DOHH2 (cell line): ENCODE results near the gene TSPAN12.

ENCODE experiments used
- H3F3A ChIP-seq: fragments of 200-600 bp; sonication (generic), shearing (Covaris generic); 2 replicates; pipeline ENCODE4 v1.6.0; 2016; ENCODE audit warnings: antibody characterized with exemption, mild to moderate bottlenecking; ENCODE audit not compliant: control insufficient read depth, insufficient read depth
- H3K27ac ChIP-seq: fragments of 200-600 bp; sonication (generic); 2 replicates; pipeline ENCODE4 v1.5.1; 2014; ENCODE audit warnings: low read depth, mild to moderate bottlenecking, low read length, moderate library complexity
- H3K27me3 ChIP-seq: fragments of 200-600 bp; sonication (generic); 2 replicates; pipeline ENCODE4 v1.6.1; 2014; ENCODE audit warnings: mild to moderate bottlenecking, low read length, mixed read lengths; ENCODE audit not compliant: control insufficient read depth
- H3K36me3 ChIP-seq: fragments of 200-600 bp; sonication (generic); 2 replicates; pipeline ENCODE4 v1.6.1; 2014; ENCODE audit warnings: mild to moderate bottlenecking, low read length, moderate library complexity, mixed read lengths; ENCODE audit not compliant: control insufficient read depth
- H3K4me1 ChIP-seq: fragments of 200-600 bp; sonication (generic); 2 replicates; pipeline ENCODE4 v1.6.1; 2014; ENCODE audit warnings: mild to moderate bottlenecking, low read length, mixed read lengths; ENCODE audit not compliant: control insufficient read depth
- H3K4me2 ChIP-seq: fragments of 200-600 bp; sonication (generic); 2 replicates; pipeline ENCODE4 v1.6.0; 2014; ENCODE audit warnings: mild to moderate bottlenecking, low read length, moderate library complexity
- H3K4me3 ChIP-seq: fragments of 200-600 bp; sonication (generic); 2 replicates; pipeline ENCODE4 v1.5.1; 2014; ENCODE audit warnings: mild to moderate bottlenecking, low read length, mixed read lengths
- H3K79me2 ChIP-seq: fragments of 200-600 bp; sonication (generic); 2 replicates; pipeline ENCODE4 v1.6.1; 2014; ENCODE audit warnings: mild to moderate bottlenecking, low read length, mixed read lengths; ENCODE audit not compliant: control insufficient read depth
- H3K9me2 ChIP-seq: fragments of 200-600 bp; sonication (generic); replicated peaks from 2 replicates; pipeline ENCODE4 v1.6.1; 2014; ENCODE audit warnings: mild to moderate bottlenecking, low read length, mixed read lengths; ENCODE audit not compliant: control insufficient read depth
- H3K9me3 ChIP-seq: fragments of 200-600 bp; sonication (generic); 2 replicates; pipeline ENCODE4 v1.6.1; 2014; ENCODE audit warnings: antibody characterized with exemption, low read length, mixed read lengths; ENCODE audit not compliant: control insufficient read depth, insufficient read depth
- H4K20me1 ChIP-seq: fragments of 200-600 bp; sonication (generic); 2 replicates; pipeline ENCODE4 v1.6.0; 2014; ENCODE audit warnings: low read depth, mild to moderate bottlenecking, antibody characterized with exemption, low read length, moderate library complexity; ENCODE audit not compliant: control insufficient read depth, insufficient read depth
- EZH2phosphoT487 ChIP-seq: fragments of 200-600 bp; sonication (generic); IDR thresholded peaks from 2 replicates; pipeline ENCODE4 v1.6.1; 2017; ENCODE audit warnings: borderline replicate concordance, mild to moderate bottlenecking, antibody characterized with exemption, low read length, moderate library complexity, mixed read lengths
- TF ChIP-seq, protein P1 (sequence below): fragments of 200-600 bp; sonication (generic); IDR thresholded peaks from one replicate; pipeline ENCODE4 v1.5.1; 2014; ENCODE audit warnings: antibody characterized with exemption, mild to moderate bottlenecking, low read depth, low read length; ENCODE audit not compliant: poor library complexity, severe bottlenecking

TSPAN12 gene

DNA sequence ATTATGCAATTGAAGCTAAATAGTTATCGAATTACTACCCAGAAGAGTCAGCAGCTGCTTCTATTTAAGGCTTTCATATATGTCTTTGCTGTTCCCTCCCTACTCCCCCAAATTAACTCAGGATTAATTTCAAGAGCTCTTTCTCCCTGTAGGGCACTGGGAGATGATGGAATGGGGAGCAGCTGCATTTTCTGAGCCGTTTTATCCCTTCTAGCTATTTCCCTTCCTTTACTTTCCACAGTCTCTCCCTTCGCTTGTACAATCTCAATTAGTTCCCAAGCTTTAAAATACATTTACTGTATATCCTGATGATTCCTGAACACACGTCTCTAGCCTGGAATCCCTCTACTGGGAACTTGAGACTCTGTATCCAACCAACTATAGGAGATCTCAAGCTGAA lies 19.8 kb upstream of the TSPAN12 start:
- Histone ChIP-seq H3K27ac (no peak overlapping the region), H4K20me1 (no peaks in the 10 kb centered on the region), H3K79me2 (no peaks in the 10 kb centered on the region), H3K4me2 (no peak overlapping the region), H3K36me3 (no peaks in the 10 kb centered on the region), H3K27me3 (0 out of 2 replicates have a peak, but pooled peaks cover 2% of the 10 kb centered on the region), H3K4me1 (no peaks in the 10 kb centered on the region), H3K9me3 (no peaks in the 10 kb centered on the region), H3K9me2 (no peaks in the 10 kb centered on the region), H3F3A (no peaks in the 10 kb centered on the region), H3K4me3 (no peak overlapping the region)
- TF ChIP-seq, protein P1, sequence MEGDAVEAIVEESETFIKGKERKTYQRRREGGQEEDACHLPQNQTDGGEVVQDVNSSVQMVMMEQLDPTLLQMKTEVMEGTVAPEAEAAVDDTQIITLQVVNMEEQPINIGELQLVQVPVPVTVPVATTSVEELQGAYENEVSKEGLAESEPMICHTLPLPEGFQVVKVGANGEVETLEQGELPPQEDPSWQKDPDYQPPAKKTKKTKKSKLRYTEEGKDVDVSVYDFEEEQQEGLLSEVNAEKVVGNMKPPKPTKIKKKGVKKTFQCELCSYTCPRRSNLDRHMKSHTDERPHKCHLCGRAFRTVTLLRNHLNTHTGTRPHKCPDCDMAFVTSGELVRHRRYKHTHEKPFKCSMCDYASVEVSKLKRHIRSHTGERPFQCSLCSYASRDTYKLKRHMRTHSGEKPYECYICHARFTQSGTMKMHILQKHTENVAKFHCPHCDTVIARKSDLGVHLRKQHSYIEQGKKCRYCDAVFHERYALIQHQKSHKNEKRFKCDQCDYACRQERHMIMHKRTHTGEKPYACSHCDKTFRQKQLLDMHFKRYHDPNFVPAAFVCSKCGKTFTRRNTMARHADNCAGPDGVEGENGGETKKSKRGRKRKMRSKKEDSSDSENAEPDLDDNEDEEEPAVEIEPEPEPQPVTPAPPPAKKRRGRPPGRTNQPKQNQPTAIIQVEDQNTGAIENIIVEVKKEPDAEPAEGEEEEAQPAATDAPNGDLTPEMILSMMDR: no peak
- no peak for TF ChIP-seq EZH2phosphoT487

DNA sequence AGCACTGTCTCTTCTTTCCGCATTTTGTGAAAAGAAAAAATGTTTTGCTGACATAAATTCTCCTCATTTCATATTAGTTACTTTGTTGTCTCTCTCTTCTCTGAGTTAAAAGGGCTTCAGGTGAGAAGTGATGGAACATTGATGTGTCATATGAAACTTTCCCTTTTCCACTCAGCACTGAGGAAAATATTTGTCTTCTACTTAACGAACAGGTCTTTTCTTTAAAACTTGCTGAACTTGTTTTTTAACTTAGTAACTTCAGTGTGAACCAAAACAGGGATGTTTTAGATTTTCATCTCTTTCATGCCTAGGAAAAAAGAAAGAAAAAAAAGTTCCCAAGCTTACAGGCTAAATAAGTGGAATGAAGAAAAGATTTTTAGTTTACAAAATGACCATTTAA lies 19.0 kb upstream of the TSPAN12 start:
- H3K79me2 ChIP-seq: no peaks in the 10 kb centered on the region
- TF ChIP-seq, protein P1: no peak
- no peak for TF ChIP-seq EZH2phosphoT487
- no peak overlapping the region for H3K27ac ChIP-seq
- no peak overlapping the region for H3K4me2 ChIP-seq
- H3F3A ChIP-seq: no peaks in the 10 kb centered on the region
- no peak overlapping the region for H3K4me3 ChIP-seq
- H4K20me1 ChIP-seq: no peaks in the 10 kb centered on the region
- no peaks in the 10 kb centered on the region for H3K36me3 ChIP-seq
- no peaks in the 10 kb centered on the region for H3K9me2 ChIP-seq
- 0 out of 2 replicates have a peak, but pooled peaks cover 2% of the 10 kb centered on the region for H3K27me3 ChIP-seq
- H3K4me1 ChIP-seq: no peaks in the 10 kb centered on the region
- H3K9me3 ChIP-seq: no peaks in the 10 kb centered on the region

DNA sequence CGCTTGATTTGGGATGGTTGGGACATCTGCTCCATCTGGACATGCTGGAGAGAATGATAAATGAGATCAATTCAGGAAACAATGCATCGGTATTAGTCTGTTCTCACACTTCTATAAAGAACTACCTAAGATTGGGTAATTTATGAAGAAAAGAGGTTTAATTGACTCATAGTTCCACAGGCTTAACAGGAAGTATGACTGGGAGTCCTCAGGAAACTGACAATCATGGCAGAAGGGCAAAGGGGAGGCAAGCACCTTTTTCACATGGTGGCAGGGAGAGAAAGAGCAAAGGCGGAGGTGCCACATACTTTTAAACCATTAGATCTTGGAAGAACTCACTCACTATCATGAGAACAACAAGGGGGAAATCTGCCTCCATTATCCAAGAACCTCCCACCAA lies 16.8 kb upstream of the TSPAN12 start:
- H3K9me2 ChIP-seq: no peaks in the 10 kb centered on the region
- TF ChIP-seq, protein P1: no peak

DNA sequence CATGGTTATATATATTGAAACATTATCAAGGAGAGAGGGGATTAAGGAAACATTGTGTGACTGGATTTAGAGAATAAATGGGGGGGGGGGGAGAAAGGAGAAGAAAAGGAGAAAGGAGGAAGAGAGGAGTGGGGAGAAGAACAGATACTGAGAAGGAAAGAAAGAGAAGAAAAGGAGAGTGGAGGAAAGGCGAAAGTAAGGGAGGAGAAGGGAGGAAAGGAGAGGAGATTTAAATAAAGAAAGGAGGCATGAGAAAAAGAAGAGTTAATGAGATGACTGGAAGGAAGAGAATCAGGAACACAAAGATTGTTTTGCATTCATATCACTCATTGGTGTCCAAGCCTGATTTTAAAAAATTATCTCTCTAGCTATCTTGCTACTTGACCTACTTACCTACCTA lies 16.1 kb upstream of the TSPAN12 start:
- TF ChIP-seq EZH2phosphoT487: no peak
- TF ChIP-seq, protein P1: no peak
- H3K4me2 ChIP-seq: no peak overlapping the region
- no peaks in the 10 kb centered on the region for H3F3A ChIP-seq
- no peaks in the 10 kb centered on the region for H3K9me2 ChIP-seq
- no peaks in the 10 kb centered on the region for H4K20me1 ChIP-seq
- H3K79me2 ChIP-seq: no peaks in the 10 kb centered on the region
- H3K9me3 ChIP-seq: no peaks in the 10 kb centered on the region
- H3K36me3 ChIP-seq: no peaks in the 10 kb centered on the region
- H3K4me1 ChIP-seq: no peaks in the 10 kb centered on the region
- no peak overlapping the region for H3K27ac ChIP-seq
- H3K27me3 ChIP-seq: 0 out of 2 replicates have a peak, but pooled peaks cover 2% of the 10 kb centered on the region
- H3K4me3 ChIP-seq: no peak overlapping the region

More for the DNA sequence above, 16.8 kb upstream of the TSPAN12 start:
- no peaks in the 10 kb centered on the region for H3K4me1 ChIP-seq
- no peak overlapping the region for H3K4me2 ChIP-seq
- no peak overlapping the region for H3K27ac ChIP-seq
- no peaks in the 10 kb centered on the region for H3F3A ChIP-seq
- H3K79me2 ChIP-seq: no peaks in the 10 kb centered on the region
- H4K20me1 ChIP-seq: no peaks in the 10 kb centered on the region
- no peaks in the 10 kb centered on the region for H3K9me3 ChIP-seq
- no peaks in the 10 kb centered on the region for H3K36me3 ChIP-seq
- H3K4me3 ChIP-seq: no peak overlapping the region
- H3K27me3 ChIP-seq: 0 out of 2 replicates have a peak, but pooled peaks cover 2% of the 10 kb centered on the region
